Neural cell (in vitro differentiated cells): ENCODE results near the gene KCNK10. TPM values are rescaled to one million over a fixed set of nuclear protein-coding genes. Genes with fewer than 3 reads are reported as not detected.

ENCODE experiments used
- H2AFZ ChIP-seq: fragments of 200-600, 300-800 bp; sonication (generic), shearing (Covaris generic); 2 replicates; pipeline ENCODE4 v1.6.0; 2014; ENCODE audit warnings: low read depth, mild to moderate bottlenecking, antibody characterized with exemption, low read length, moderate library complexity
- H3F3A ChIP-seq: fragments of 200-600 bp; shearing (Covaris generic); 2 replicates; pipeline ENCODE4 v1.6.1; 2016; ENCODE audit warnings: mild to moderate bottlenecking, moderate library complexity, mixed read lengths, antibody characterized with exemption, low read length; ENCODE audit not compliant: insufficient read depth, poor library complexity, severe bottlenecking
- H3K27ac ChIP-seq: fragments of 200-600, 300-800 bp; sonication (generic), shearing (Covaris generic); 2 replicates; pipeline ENCODE4 v1.5.1; 2014; ENCODE audit warnings: mild to moderate bottlenecking, low read length, moderate library complexity
- H3K27me3 ChIP-seq: fragments of 300-800, 200-600 bp; sonication (generic), shearing (Covaris generic); 2 replicates; pipeline ENCODE4 v1.6.0; 2014; ENCODE audit warnings: mild to moderate bottlenecking, low read depth, low read length, moderate library complexity; ENCODE audit not compliant: insufficient read depth
- H3K36me3 ChIP-seq: fragments of 300-800, 200-600 bp; sonication (generic), shearing (Covaris generic); 2 replicates; pipeline ENCODE4 v1.5.1; 2014; ENCODE audit warnings: mild to moderate bottlenecking, antibody characterized with exemption, low read length, moderate library complexity; ENCODE audit not compliant: insufficient read depth
- H3K4me2 ChIP-seq: fragments of 300-800, 200-600 bp; sonication (generic), shearing (Covaris generic); 2 replicates; pipeline ENCODE4 v1.6.0; 2014; ENCODE audit warnings: mild to moderate bottlenecking, low read length
- H3K4me3 ChIP-seq: fragments of 300-800, 200-600 bp; sonication (generic), shearing (Covaris generic); 2 replicates; pipeline ENCODE4 v1.5.1; 2014; ENCODE audit warnings: mild to moderate bottlenecking, low read length, moderate library complexity
- H3K79me2 ChIP-seq: fragments of 200-600 bp; shearing (Covaris generic); replicated peaks from 2 replicates; pipeline ENCODE4 v1.6.0; 2014; ENCODE audit warnings: mild to moderate bottlenecking, low read length, moderate library complexity; ENCODE audit not compliant: insufficient read depth
- H3K9ac ChIP-seq: fragments of 300-800, 200-600 bp; sonication (generic), shearing (Covaris generic); 2 replicates; pipeline ENCODE4 v1.6.1; 2016; ENCODE audit warnings: mild to moderate bottlenecking, low read length, mixed read lengths
- H3K9me2 ChIP-seq: fragments of 200-600 bp; shearing (Covaris generic); 2 replicates; pipeline ENCODE4 v1.6.1; 2016; ENCODE audit warnings: mild to moderate bottlenecking, low read length, mixed read lengths; ENCODE audit not compliant: insufficient read depth
- H3K9me3 ChIP-seq: fragments of 200-600, 300-800 bp; sonication (generic), shearing (Covaris generic); 2 replicates; pipeline ENCODE4 v1.6.1; 2016; ENCODE audit warnings: mild to moderate bottlenecking, mixed run types, low read length, moderate library complexity, mixed read lengths
- H4K20me1 ChIP-seq: fragments of 200-600 bp; shearing (Covaris generic); 2 replicates; pipeline ENCODE4 v1.6.1; 2016; ENCODE audit warnings: mild to moderate bottlenecking, mixed run types; ENCODE audit not compliant: insufficient read depth
- EP300 ChIP-seq: fragments of 450-650 bp; conservative IDR thresholded peaks from 2 replicates; pipeline ENCODE4 v1.6.1; 2014; ENCODE audit warnings: antibody characterized with exemption, mild to moderate bottlenecking, moderate library complexity; ENCODE audit not compliant: poor library complexity, severe bottlenecking
- EZH2 ChIP-seq: fragments of 200-600, 300-800 bp; shearing (Covaris generic), sonication (generic); IDR thresholded peaks from 2 replicates; pipeline ENCODE4 v1.6.1; 2014; ENCODE audit warnings: antibody characterized with exemption, low read length, borderline replicate concordance, mild to moderate bottlenecking; ENCODE audit not compliant: insufficient read depth, poor library complexity, severe bottlenecking
- MXI1 ChIP-seq: fragments of 450-650 bp; conservative IDR thresholded peaks from 2 replicates; pipeline ENCODE4 v1.6.1; 2014; ENCODE audit warnings: antibody characterized with exemption, mild to moderate bottlenecking; ENCODE audit not compliant: poor library complexity, severe bottlenecking
- POLR2AphosphoS5 ChIP-seq: IDR thresholded peaks from 2 replicates; pipeline ENCODE4 v1.6.1; 2012
- RAD21 ChIP-seq: fragments of 450-650 bp; conservative IDR thresholded peaks from 2 replicates; pipeline ENCODE4 v1.6.1; 2014; ENCODE audit warnings: antibody characterized with exemption, mild to moderate bottlenecking, moderate library complexity
- SMC3 ChIP-seq: fragments of 450-650 bp; conservative IDR thresholded peaks from 2 replicates; pipeline ENCODE4 v1.6.1; 2014; ENCODE audit warnings: antibody characterized with exemption, mild to moderate bottlenecking, moderate library complexity; ENCODE audit not compliant: poor library complexity
- TAF1 ChIP-seq: IDR thresholded peaks from 2 replicates; pipeline ENCODE4 v1.6.1; 2012; ENCODE audit warnings: low read depth
- polyA plus RNA-seq: library from polyadenylated mRNA; depleted of rRNA; stranded (reverse); fragments of >200 nt; gene quantifications from 2 replicates; pipeline ENCODE4 v1.2.3, GENCODE V29; 2014
- TF ChIP-seq, protein P1 (sequence below): fragments of 450-650 bp; IDR thresholded peaks from 2 replicates; pipeline ENCODE4 v1.5.1; 2014; ENCODE audit warnings: antibody characterized with exemption, mild to moderate bottlenecking, moderate library complexity; ENCODE audit not compliant: poor library complexity, severe bottlenecking
- TF ChIP-seq, protein P2 (sequence below): IDR thresholded peaks from 2 replicates; pipeline ENCODE4 v1.6.1; 2012; ENCODE audit warnings: borderline replicate concordance

KCNK10 gene
- polyA plus RNA-seq, 1 donor from 2014 or later = 6.9 TPM

DNA sequence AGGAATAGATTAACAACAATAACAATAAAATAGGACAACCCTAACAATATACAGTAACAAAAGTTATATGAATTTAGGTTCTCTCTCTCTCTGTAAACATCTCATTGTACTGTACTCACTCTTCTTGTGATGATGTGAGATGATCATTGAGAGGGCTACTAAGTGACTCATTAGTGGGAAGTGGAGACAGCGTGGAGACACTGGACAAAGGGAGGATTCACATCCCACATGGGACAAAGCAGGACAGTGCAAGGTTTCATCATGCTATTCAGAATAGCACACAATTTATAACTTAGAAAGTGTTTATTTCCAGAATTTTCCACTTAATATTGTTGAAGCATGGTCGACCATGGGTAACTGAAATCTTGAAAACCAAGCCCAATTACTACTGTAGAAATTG, 36.4 kb upstream of the KCNK10 start:
- Histone ChIP-seq H3K9me2 (no peaks in the 10 kb centered on the region), H3K27me3 (no peaks in the 10 kb centered on the region), H3K9me3 (no peaks in the 10 kb centered on the region), H3F3A (peaks cover 4% of the 10 kb centered on the region), H3K4me2 (no peak overlapping the region), H3K4me3 (no peak overlapping the region), H3K36me3 (no peaks in the 10 kb centered on the region), H2AFZ (no peak overlapping the region), H3K79me2 (no peaks in the 10 kb centered on the region), H3K9ac (no peak overlapping the region), H3K27ac (no peak overlapping the region), H4K20me1 (no peaks in the 10 kb centered on the region)
- TF ChIP-seq POLR2AphosphoS5 = no peak
- TF ChIP-seq, protein P1, sequence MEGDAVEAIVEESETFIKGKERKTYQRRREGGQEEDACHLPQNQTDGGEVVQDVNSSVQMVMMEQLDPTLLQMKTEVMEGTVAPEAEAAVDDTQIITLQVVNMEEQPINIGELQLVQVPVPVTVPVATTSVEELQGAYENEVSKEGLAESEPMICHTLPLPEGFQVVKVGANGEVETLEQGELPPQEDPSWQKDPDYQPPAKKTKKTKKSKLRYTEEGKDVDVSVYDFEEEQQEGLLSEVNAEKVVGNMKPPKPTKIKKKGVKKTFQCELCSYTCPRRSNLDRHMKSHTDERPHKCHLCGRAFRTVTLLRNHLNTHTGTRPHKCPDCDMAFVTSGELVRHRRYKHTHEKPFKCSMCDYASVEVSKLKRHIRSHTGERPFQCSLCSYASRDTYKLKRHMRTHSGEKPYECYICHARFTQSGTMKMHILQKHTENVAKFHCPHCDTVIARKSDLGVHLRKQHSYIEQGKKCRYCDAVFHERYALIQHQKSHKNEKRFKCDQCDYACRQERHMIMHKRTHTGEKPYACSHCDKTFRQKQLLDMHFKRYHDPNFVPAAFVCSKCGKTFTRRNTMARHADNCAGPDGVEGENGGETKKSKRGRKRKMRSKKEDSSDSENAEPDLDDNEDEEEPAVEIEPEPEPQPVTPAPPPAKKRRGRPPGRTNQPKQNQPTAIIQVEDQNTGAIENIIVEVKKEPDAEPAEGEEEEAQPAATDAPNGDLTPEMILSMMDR = no peak
- TF ChIP-seq SMC3 = no peak
- no peak for TF ChIP-seq EZH2

DNA sequence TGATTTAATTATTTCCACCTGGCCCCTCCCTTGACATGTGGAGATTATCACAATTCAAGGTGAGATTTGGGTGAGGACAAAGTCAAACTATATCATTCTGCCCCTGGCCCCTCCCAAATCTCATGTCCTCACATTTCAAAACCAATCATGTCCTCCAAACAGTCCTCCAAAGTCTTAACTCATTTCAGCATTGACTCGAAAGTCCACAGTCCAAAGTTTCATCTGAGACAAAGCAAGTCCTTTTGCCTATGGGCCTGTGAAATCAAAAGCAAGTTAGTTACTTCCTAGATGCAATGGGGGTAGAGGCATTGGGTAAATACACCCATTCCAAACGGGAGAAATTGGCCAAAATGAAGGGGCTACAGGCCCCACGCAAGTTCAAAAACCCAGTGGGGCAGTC, 31.3 kb upstream of the KCNK10 start:
- Histone ChIP-seq H2AFZ (no peak overlapping the region), H3K9ac (no peak overlapping the region), H3K4me2 (no peak overlapping the region), H3K36me3 (no peaks in the 10 kb centered on the region), H3K27me3 (no peaks in the 10 kb centered on the region), H3K79me2 (no peaks in the 10 kb centered on the region), H3K9me3 (no peaks in the 10 kb centered on the region), H3F3A (no peaks in the 10 kb centered on the region), H3K27ac (no peak overlapping the region), H3K9me2 (no peaks in the 10 kb centered on the region), H4K20me1 (no peaks in the 10 kb centered on the region), H3K4me3 (no peak overlapping the region)
- TF ChIP-seq EP300 (no peak), MXI1 (no peak), EZH2 (no peak), SMC3 (no peak), TAF1 (no peak), POLR2AphosphoS5 (no peak), RAD21 (no peak)
- TF ChIP-seq, protein P2, sequence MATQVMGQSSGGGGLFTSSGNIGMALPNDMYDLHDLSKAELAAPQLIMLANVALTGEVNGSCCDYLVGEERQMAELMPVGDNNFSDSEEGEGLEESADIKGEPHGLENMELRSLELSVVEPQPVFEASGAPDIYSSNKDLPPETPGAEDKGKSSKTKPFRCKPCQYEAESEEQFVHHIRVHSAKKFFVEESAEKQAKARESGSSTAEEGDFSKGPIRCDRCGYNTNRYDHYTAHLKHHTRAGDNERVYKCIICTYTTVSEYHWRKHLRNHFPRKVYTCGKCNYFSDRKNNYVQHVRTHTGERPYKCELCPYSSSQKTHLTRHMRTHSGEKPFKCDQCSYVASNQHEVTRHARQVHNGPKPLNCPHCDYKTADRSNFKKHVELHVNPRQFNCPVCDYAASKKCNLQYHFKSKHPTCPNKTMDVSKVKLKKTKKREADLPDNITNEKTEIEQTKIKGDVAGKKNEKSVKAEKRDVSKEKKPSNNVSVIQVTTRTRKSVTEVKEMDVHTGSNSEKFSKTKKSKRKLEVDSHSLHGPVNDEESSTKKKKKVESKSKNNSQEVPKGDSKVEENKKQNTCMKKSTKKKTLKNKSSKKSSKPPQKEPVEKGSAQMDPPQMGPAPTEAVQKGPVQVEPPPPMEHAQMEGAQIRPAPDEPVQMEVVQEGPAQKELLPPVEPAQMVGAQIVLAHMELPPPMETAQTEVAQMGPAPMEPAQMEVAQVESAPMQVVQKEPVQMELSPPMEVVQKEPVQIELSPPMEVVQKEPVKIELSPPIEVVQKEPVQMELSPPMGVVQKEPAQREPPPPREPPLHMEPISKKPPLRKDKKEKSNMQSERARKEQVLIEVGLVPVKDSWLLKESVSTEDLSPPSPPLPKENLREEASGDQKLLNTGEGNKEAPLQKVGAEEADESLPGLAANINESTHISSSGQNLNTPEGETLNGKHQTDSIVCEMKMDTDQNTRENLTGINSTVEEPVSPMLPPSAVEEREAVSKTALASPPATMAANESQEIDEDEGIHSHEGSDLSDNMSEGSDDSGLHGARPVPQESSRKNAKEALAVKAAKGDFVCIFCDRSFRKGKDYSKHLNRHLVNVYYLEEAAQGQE = no peak
- TF ChIP-seq, protein P1 = no peak
